Measurements from ENCODE around the gene MACROD2.

Gene MACROD2

GRCh38 chr20:14051454-14051853, 56.1 kb downstream of the MACROD2 start:
- no peak for DNase-seq
- intact Hi-C loops (cut with DNase I): loop anchor here (5.0 kb wide), 1 partner anchor 229 kb away; no protein-coding TSS in a partner anchor

GRCh38 chr20:14055127-14055742, 59.9 kb downstream of the MACROD2 start:
- peak in 13 of 42 donors; percentile 15 to 72 (median 51) for DNase-seq
- intact Hi-C loops (cut with DNase I): no loop called here

- intact Hi-C loops (cut with DNase I): no loop called here
- no peak for DNase-seq
These were observed 66.9 kb downstream of the MACROD2 start for GRCh38 chr20:14062171-14062570.

GRCh38 chr20:14062786-14063185, 67.5 kb downstream of the MACROD2 start:
- no peak for DNase-seq

GRCh38 chr20:14064333-14064732, 69.0 kb downstream of the MACROD2 start:
- DNase-seq: no peak
- intact Hi-C loops (cut with DNase I): no loop called here

More at GRCh38 chr20:14062786-14063185, 67.5 kb downstream of the MACROD2 start:
- intact Hi-C loops (cut with DNase I): no loop called here

GRCh38 chr20:14064921-14065320, 69.6 kb downstream of the MACROD2 start:
- intact Hi-C loops (cut with DNase I): no loop called here

GRCh38 chr20:14065774-14066173, 70.5 kb downstream of the MACROD2 start:
- intact Hi-C loops (cut with DNase I): no loop called here
- no peak for DNase-seq

More at GRCh38 chr20:14064921-14065320, 69.6 kb downstream of the MACROD2 start:
- DNase-seq: no peak

GRCh38 chr20:14067603-14068002, 72.3 kb downstream of the MACROD2 start:
- intact Hi-C loops (cut with DNase I): no loop called here
- peak in 5 of 42 donors; percentile 12 to 42 (median 16) for DNase-seq

- intact Hi-C loops (cut with DNase I): no loop called here
- DNase-seq: no peak
These were observed 74.5 kb downstream of the MACROD2 start for GRCh38 chr20:14069796-14070195.

- DNase-seq: no peak
- intact Hi-C loops (cut with DNase I): no loop called here
These were observed 98.3 kb downstream of the MACROD2 start for GRCh38 chr20:14093652-14094051.

- no peak for DNase-seq
- intact Hi-C loops (cut with DNase I): no loop called here
These were observed 102.9 kb downstream of the MACROD2 start for GRCh38 chr20:14098261-14098660.

- intact Hi-C loops (cut with DNase I): no loop called here
- peak in 1 of 42 donors; percentile 1 for DNase-seq
These were observed 118.1 kb downstream of the MACROD2 start for GRCh38 chr20:14113416-14113815.

- no peak for DNase-seq
- intact Hi-C loops (cut with DNase I): no loop called here
These were observed 118.9 kb downstream of the MACROD2 start for GRCh38 chr20:14114065-14114704.

- DNase-seq: no peak
- intact Hi-C loops (cut with DNase I): no loop called here
These were observed 120.7 kb downstream of the MACROD2 start for GRCh38 chr20:14116037-14116436.

GRCh38 chr20:14117768-14118167, 122.5 kb downstream of the MACROD2 start:
- intact Hi-C loops (cut with DNase I): no loop called here
- peak in 2 of 42 donors; percentile 6 to 18 for DNase-seq

GRCh38 chr20:14126856-14127255, 131.5 kb downstream of the MACROD2 start:
- no peak for DNase-seq

GRCh38 chr20:14127514-14128223, 132.4 kb downstream of the MACROD2 start:
- no peak for DNase-seq
- intact Hi-C loops (cut with DNase I): no loop called here

More at GRCh38 chr20:14126856-14127255, 131.5 kb downstream of the MACROD2 start:
- intact Hi-C loops (cut with DNase I): no loop called here

- intact Hi-C loops (cut with DNase I): no loop called here
These were observed 138.7 kb downstream of the MACROD2 start for GRCh38 chr20:14134004-14134403.

GRCh38 chr20:14142171-14142570, 146.9 kb downstream of the MACROD2 start:
- DNase-seq: peak in 40 of 42 donors; percentile 11 to 77 (median 48)
- intact Hi-C loops (cut with DNase I): no loop called here

More at GRCh38 chr20:14134004-14134403, 138.7 kb downstream of the MACROD2 start:
- DNase-seq: no peak

Measured in head of caudate nucleus (tissue), 42 donors.